ENCODE results near the gene PUDP. TPM values are rescaled to one million over a fixed set of nuclear protein-coding genes. Genes with fewer than 3 reads are reported as not detected.
"Not testable (repeated sequence)": the region's sequence is repeated elsewhere in the genome, so short reads cannot be mapped to it uniquely, and the experiment has no call there.

The PUDP gene
- total RNA-seq, 2 donors from 2014 or later: 16.9 to 21.2 TPM

DNA sequence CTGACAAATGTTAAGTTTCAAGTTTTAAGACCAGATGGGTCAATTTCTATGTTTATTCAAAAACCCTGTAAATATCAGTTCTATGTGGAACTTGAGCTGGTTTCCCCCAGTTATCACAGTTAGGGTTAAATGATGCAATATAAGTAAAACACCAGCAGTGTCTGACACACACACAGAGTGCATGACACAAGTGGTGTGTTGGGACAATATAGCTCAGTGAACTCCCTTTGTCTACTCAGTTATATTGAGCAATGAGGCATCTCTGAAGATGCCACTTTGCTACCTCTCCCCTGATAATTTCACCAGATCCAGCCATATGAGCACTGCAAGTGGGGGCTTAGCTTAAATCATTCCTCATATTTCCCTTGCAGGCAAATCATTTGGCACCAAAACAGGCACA, 140.6 kb downstream of the PUDP start:
- intact Hi-C loops (cut with DNase I); DNase-seq; ATAC-seq: not testable (repeated sequence)

Small RNAs within 50 kb of the gene (microRNA-seq; reads per million reads assigned to microRNA genes)
- 0 reads per million in 2 donors for gene MIR4767

Other genes starting within 250 kb of the PUDP start
- 1 to 10 TPM; 7.2 to 9.5 TPM for gene STS, start 441 bp downstream of the PUDP start, total RNA-seq

Data from left cardiac atrium (tissue), 4 donors.